Rectal smooth muscle tissue (tissue), 1 donor: ENCODE results near the gene SH3GL1.

Experiments
- H3K27ac ChIP-seq: one replicate; pipeline ENCODE4 v1.7.0; 2013; ENCODE audit warnings: low read depth, low read length, inconsistent platforms
- H3K27me3 ChIP-seq: one replicate; pipeline ENCODE4 v1.7.0; 2013; ENCODE audit warnings: low read length; ENCODE audit not compliant: control insufficient read depth, insufficient read depth
- H3K36me3 ChIP-seq: one replicate; pipeline ENCODE4 v1.7.0; 2013; ENCODE audit warnings: low read length; ENCODE audit not compliant: control insufficient read depth, insufficient read depth
- H3K4me1 ChIP-seq: one replicate; pipeline ENCODE4 v1.7.0; 2013; ENCODE audit warnings: low read length; ENCODE audit not compliant: control insufficient read depth, insufficient read depth
- H3K4me3 ChIP-seq: one replicate; pipeline ENCODE4 v1.7.0; 2013; ENCODE audit warnings: low read length
- H3K9ac ChIP-seq: one replicate; pipeline ENCODE4 v1.7.0; 2013; ENCODE audit warnings: low read length

SH3GL1 gene

DNA sequence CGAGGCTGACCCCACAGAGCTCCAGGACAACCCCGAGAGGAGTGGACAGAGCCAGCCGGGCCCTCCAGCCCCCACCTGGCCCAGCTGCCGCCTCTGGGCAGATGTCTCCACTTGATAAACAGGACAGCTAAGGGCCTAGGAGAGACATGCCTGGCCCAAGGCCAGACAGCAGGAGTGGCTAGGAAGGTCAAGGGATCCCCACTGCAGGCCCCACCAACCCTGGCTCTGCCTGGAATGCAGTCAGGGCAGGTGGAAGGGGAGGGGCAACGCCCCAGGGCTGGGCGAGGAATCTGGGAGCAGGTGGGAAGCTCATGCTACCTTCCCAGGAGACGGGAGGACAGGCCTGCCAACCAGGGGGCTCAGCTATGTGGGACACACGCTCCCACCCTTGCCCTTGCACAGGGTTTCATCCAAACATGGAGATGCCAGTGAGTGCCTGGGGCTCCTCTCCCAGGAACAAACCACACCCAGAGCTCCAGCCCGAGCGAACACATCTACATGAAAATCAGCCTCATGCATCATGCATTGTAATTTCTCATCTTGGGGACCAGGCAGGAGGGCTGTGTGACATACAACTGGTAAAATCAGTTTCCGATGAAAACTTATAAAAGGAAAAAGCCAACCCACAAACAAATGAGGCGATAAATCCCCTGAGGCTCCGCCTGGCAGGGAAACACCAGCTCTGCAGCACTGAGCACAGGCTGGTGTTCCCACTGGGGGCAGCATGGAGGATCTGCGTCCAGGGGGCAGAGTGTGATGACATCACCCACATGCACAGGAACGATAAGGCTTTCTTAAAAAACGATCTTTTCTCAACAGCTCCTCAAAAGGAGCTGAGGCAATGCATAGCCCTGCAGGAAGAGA, 25.0 kb downstream of the SH3GL1 start:
- Histone ChIP-seq H3K27ac (peak overlapping the region; percentile 71), H3K27me3 (no peaks in the 10 kb centered on the region), H3K4me3 (peak overlapping the region; percentile 42), H3K36me3 (no peaks in the 10 kb centered on the region), H3K4me1 (peaks cover 30% of the 10 kb centered on the region), H3K9ac (peak overlapping the region; percentile 45)

DNA sequence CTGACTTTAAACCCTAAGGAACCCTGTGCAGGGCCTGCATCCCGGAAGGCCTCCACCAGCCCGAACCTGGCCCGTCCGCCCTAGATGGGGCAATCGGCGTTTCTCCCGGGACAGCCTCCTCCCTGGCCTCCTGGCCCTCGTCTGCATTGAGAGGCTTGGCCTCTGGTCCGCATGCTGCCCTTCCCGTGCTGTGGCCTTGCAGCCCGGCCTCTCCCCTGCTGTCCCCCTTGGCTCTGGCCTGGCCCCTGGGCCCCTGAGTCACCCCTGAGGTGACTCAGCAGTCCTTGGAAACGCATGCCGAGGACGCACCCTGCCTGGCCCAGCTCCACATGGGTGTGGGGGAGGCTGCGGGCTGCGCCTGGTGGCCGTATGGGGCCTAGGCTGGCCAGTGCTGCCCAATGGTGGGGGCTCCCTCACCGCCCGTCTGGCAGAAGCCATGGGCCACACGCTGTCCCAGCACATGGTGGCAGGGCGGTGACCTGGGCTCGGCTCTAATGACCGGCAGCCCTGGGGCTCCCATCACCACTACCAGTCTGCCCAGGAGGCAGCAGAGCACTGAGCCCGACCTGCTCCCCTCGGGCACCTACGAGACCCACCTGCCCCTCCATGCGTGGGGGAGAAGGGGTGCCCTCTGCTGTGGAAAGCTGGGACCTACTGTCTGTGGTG, 25.7 kb downstream of the SH3GL1 start:
- Histone ChIP-seq H3K9ac (peak overlapping the region; percentile 45), H3K27me3 (no peaks in the 10 kb centered on the region), H3K4me1 (peaks cover 33% of the 10 kb centered on the region), H3K36me3 (no peaks in the 10 kb centered on the region), H3K4me3 (peak overlapping the region; percentile 42), H3K27ac (peak overlapping the region; percentile 71)

DNA sequence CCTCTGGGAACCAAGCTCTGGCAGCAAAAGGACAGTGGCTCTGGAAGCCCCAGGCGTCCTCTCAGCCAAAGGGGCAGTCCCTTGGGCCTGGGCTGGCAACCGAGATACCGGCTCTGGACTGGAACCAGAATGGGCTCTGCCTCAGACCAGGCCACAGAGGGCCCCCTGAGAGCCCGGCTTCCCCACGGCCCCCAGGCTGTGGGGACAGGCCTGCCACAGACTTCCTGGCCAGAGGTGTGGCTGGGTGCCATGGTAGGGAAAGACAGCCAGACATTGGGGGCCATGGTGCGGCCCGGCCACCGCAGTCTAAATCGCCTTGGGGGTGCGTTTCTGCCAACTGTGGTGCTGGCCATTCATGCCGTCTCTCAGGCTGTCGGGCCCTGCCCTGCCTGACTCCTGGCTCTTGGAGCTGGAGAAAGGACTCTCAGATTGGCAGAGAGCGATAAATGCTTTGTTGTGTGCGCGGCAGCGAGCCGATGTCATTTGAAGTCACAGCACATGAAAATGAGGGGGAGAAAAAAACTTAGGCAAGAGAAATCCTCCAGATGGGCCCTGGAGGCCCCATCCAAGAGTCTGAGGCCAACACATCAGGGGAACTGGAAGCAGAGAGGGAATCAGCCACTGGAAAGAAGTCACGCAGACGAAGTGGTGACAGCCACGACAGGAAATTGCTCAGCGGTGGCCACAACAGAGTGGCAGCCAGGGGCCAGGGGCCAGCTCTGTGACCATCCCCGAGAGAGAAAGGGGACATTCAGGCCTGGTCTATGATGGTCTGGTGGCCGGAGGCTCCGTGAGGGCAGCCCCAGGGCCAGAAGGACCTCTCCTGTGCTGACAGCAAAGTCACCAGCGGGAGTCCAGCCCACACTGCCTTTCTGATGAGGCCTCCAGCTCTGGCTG, 26.5 kb downstream of the SH3GL1 start:
- peaks cover 33% of the 10 kb centered on the region for H3K4me1 ChIP-seq

DNA sequence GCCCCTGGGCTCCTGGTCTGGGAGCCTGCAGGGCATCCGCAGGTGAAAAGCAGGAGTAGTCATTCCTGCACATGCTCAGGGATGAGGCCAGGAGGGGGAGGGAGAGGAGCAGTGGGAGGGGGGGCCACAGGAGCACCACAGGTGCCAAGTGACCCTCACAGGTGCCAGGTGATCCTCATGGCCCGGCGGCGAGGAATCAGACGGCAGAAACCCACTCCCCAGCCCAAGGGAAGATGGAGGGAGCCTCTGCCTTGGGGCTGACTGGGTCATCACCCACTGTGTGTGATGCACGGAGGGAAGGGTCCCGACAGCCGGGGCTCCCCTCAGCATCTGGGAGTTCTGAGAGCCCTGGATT, 27.4 kb downstream of the SH3GL1 start:
- Histone ChIP-seq H3K4me3 (no peak overlapping the region), H3K27me3 (no peaks in the 10 kb centered on the region), H3K9ac (no peak overlapping the region), H3K4me1 (peaks cover 39% of the 10 kb centered on the region), H3K36me3 (no peaks in the 10 kb centered on the region), H3K27ac (peak overlapping the region; percentile 71)

More for the DNA sequence above, 26.5 kb downstream of the SH3GL1 start:
- H3K27ac ChIP-seq, result peak overlapping the region; percentile 71
- no peak overlapping the region for H3K9ac ChIP-seq
- no peaks in the 10 kb centered on the region for H3K27me3 ChIP-seq
- no peaks in the 10 kb centered on the region for H3K36me3 ChIP-seq
- H3K4me3 ChIP-seq, result no peak overlapping the region

DNA sequence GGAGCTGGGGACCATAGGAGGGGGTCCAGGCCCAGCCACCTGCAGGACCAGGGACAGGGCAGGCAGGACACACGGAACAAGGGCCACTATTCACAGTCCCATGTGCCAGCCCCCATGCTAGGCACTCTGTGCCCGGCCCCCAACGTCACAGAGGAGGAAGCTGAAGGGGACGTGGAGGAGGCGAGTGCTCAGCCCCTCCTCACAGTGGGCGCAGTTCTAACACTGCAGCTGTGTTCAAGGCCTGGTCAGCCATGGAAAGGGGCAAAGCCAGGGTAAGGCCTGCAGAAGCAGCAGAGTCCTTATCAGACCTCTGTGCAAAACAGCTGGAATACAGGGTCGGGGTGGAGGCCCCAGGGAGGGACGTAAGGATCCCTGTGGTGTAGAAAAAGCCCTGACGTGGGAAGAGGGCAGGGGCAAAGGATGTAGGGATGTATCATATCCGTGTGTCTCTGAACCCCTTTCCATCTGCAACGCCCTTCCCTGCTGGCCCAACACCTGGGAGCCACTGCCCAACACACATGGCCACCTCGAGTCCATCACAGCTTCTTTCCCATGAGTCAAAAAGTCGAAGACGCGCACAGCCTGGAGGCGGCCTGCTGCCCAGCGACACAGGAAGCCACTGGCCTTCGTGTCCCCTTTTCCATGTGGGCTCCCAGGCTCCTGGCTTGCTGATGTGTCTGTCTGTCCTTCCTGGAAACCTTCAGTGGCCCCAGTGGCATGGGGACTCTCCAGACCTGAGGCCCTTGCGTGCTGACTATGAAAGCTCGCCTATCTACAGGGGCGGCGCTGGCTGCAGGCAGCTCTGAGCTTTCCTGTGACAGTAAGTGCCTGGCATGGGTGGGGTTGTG, 28.0 kb downstream of the SH3GL1 start:
- Histone ChIP-seq H3K4me1 (peaks cover 40% of the 10 kb centered on the region), H3K9ac (no peak overlapping the region), H3K36me3 (no peaks in the 10 kb centered on the region)

DNA sequence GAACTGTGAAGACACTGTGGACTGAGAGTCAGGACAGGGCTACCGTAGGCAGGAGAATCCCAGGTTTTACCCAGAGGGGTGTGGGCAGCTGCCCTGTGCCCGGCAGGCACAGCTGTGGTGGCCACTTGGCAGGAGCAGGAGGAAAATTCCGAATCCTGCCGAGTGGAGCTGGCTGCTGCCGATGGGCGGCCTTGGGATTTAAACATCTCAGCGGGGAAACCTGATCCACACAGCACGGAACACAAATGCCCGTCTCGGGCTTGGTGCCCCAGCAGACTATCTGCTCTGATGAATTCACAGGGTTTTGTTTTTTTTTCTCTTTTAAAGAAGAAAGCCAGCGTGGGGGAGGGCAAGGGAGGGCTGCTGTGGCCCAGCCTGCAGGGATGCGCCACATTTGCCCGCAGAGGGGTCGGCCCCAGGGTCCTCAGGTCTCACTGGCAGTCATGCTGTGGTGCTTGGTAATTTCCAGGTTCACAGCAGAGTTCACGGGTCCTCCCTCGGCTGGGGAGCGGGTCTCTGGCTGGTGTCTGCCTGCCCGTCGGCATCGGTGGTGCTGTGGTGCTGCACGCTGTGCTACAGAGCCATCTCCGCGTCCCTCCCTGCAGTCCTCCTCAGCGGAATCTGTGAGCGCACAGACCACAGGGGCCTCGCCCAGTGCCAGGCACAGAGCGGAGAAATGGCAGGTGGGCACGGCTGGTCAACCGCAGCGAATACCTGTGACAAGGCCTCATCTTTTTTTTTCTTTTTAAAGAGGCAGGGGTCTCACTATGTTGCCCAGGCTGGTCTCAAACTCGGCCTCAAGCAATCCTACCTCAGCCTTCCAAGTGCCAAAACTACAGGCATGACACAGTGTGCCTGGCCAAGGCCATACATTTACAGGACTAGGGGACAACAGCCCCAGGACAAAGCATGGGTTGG, 28.8 kb downstream of the SH3GL1 start:
- H3K4me3 ChIP-seq, result no peak overlapping the region
- no peaks in the 10 kb centered on the region for H3K27me3 ChIP-seq
- peaks cover 36% of the 10 kb centered on the region for H3K4me1 ChIP-seq
- H3K9ac ChIP-seq, result no peak overlapping the region
- H3K27ac ChIP-seq, result no peak overlapping the region
- H3K36me3 ChIP-seq, result no peaks in the 10 kb centered on the region

More for the DNA sequence above, 28.0 kb downstream of the SH3GL1 start:
- peak overlapping the region; percentile 71 for H3K27ac ChIP-seq
- H3K4me3 ChIP-seq, result no peak overlapping the region
- no peaks in the 10 kb centered on the region for H3K27me3 ChIP-seq

DNA sequence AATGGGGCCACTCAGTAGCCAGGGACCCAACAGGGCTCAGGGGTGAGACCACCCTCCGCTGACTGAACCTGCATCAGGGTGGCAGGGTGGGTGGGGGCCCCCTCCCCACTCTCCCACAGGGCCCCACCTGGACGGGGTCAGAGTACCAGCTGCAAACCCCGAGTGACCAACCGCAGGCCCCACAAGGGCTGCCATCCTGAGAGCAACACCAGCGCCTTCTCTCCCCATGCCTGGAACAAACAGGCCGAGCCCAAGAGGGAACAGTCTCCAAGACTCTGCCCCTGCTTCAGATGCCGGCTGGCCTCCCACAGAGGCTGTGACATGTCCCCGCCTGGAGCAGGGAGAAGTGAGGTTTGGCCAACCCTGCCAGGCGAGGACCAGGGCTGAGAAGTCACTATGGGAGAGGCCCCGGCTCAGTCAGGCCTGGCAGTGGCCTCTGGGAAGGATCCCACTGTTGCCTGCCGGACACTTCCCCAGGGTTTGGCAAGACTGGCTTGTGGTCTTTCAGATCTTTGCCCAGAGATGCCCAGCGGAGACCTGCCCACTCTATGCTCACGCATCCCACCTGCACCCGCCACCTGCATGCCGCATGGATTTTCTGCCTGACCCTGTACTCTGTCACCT, 29.8 kb downstream of the SH3GL1 start:
- no peak overlapping the region for H3K27ac ChIP-seq
- H3K27me3 ChIP-seq, result no peaks in the 10 kb centered on the region

DNA sequence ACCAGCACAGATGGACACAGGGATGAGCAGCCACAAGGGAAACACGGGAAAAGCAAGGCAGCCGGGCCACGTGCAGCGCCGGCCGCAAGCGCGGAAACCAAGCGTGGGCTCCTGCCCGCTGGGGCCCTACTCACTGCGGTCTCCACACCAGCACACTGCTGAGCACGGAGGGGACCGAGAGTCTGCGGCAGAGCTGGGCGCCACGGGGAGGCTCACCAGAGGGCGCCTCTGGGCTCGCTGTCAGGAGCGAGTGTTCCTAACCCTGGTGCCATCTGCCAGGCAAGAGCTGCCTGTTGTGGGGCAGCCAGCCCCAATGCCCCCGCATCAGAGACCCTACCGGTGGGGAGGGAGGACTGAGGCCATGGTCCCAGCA, 30.5 kb downstream of the SH3GL1 start:
- H3K27me3 ChIP-seq, result no peaks in the 10 kb centered on the region
- H3K9ac ChIP-seq, result no peak overlapping the region
- H3K4me1 ChIP-seq, result peaks cover 21% of the 10 kb centered on the region
- H3K27ac ChIP-seq, result peak overlapping the region; percentile 27
- H3K36me3 ChIP-seq, result peaks cover 6% of the 10 kb centered on the region
- peak overlapping the region; percentile 62 for H3K4me3 ChIP-seq

More for the DNA sequence above, 29.8 kb downstream of the SH3GL1 start:
- Histone ChIP-seq H3K4me1 (peaks cover 28% of the 10 kb centered on the region), H3K9ac (no peak overlapping the region), H3K4me3 (peak overlapping the region; percentile 62), H3K36me3 (peaks cover 1% of the 10 kb centered on the region)

DNA sequence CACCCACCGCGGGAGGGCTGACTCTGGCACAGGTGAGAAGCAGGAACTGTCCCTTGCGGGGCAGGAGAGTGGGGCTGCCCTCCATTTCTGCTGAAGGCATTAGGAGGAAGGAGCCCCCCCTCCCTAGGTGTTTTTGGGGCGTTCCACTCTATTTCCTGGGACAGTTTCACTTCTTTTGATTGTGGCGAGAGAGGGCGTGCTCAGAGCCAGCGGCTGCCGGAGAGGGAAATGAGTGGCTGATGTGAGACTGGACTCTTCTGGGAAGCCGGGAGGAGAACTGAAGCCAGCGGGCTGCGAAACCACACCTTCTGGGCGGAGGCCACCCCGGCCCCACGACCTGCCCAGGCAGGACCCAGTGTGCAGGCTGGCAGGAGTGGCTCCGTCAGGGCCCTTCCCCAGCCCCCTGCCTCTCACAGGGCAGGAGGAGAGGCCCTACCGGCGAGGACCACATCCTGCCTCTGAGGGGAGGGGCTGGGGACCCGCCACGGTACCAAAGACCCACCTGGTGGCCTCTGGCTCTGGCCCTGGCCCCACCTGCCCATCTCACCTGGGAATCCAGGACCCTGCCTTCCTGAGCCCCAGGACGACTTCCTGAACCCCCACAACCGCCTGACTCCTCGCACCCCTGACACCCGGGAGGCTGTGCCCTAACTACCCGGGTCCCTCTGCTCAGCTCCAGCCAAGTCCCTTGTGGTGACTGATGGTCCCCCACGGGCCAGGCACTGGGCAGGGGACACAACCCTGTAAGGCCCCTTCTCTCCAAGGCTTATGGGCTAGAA, 31.0 kb downstream of the SH3GL1 start:
- Histone ChIP-seq H3K9ac (no peak overlapping the region), H3K4me3 (peak overlapping the region; percentile 62), H3K36me3 (peaks cover 6% of the 10 kb centered on the region), H3K27me3 (no peaks in the 10 kb centered on the region), H3K4me1 (peaks cover 16% of the 10 kb centered on the region), H3K27ac (peak overlapping the region; percentile 27)

DNA sequence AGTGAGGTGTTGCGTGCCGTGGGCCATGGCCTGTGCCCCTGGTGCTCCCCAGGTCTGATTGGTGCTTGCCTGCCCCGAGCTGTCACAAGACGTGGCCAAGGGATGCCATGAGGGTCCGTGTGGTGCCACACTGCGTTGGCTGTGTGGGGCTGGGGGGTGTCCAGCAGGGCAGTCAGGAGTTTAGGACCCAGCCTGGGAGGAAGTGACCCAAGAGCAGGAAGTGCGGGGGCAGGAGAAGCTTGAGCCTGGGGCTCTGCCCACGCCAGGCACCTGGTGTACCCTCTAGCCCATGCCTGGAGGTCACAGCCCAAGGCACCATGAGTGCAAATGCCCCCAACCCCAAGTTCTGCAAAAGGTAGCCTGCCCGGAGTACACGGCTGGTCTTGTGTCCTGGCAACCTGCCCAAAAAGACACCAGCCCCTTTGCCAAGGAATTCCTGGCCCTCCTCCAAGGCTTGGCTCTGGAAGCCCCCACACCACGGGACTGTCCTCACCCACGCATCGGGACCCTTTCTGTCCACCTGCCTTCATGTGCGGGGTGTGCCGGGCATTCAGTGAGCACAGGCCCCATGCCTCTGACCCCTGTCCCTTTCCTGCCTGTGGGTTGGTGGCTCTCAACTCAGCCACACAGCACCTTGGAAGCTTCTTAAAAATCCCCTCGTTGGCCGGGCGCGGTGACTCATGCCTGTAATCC, 32.1 kb downstream of the SH3GL1 start:
- Histone ChIP-seq H3K36me3 (peaks cover 10% of the 10 kb centered on the region), H3K4me3 (peak overlapping the region; percentile 19), H3K9ac (no peak overlapping the region), H3K27ac (no peak overlapping the region), H3K4me1 (peaks cover 13% of the 10 kb centered on the region), H3K27me3 (no peaks in the 10 kb centered on the region)
